GM13976 (cell line): Measurements from ENCODE around the gene DOHH.
"Not testable (repeated sequence)": the region's sequence is repeated elsewhere in the genome, so short reads cannot be mapped to it uniquely, and the experiment has no call there.

ENCODE experiments used
- DNase-seq: peaks from one replicate; pipeline ENCODE4 v3.0.0; 2012; ENCODE audit warnings: low spot score
- CTCF ChIP-seq: IDR thresholded peaks from 2 replicates; pipeline ENCODE4 v1.5.1; 2012; ENCODE audit warnings: borderline replicate concordance, mild to moderate bottlenecking; ENCODE audit not compliant: insufficient read depth; ENCODE audit errors: extremely low read depth, missing control alignments, control extremely low read depth
- in situ Hi-C: fragments of 300-500 bp; cut with MboI; formaldehyde crosslinking; loops from one replicate; pipeline ENCODE4 v1.12.0; 2022; ENCODE audit warnings: low sequenced_read_pairs, mixed read lengths, inconsistent platforms; ENCODE audit not compliant: unreplicated experiment

Gene DOHH

GRCh38 chr19:3512562-3513228 is 12.2 kb upstream of the DOHH start:
- in situ Hi-C loops = no loop called here
- DNase-seq = no peak
- no peak for TF ChIP-seq CTCF

- no peak for TF ChIP-seq CTCF
- in situ Hi-C loops = no loop called here
- DNase-seq = no peak
Measured at GRCh38 chr19:3511506-3512251, 11.2 kb upstream of the DOHH start.

GRCh38 chr19:3510727-3511126 is 10.3 kb upstream of the DOHH start:
- in situ Hi-C loops = no loop called here
- no peak for DNase-seq
- no peak for TF ChIP-seq CTCF

- in situ Hi-C loops = no loop called here
- no peak for DNase-seq
- TF ChIP-seq CTCF = no peak
Measured at GRCh38 chr19:3509566-3509989, 9.1 kb upstream of the DOHH start.

- no peak for DNase-seq
- in situ Hi-C loops = no loop called here
- no peak for TF ChIP-seq CTCF
Measured at GRCh38 chr19:3508771-3509535, 8.5 kb upstream of the DOHH start.

GRCh38 chr19:3508121-3508661 is 7.7 kb upstream of the DOHH start:
- DNase-seq = not testable (repeated sequence)

More at GRCh38 chr19:3508121-3508661, 7.7 kb upstream of the DOHH start:
- in situ Hi-C loops = not testable (repeated sequence)
